GOT3 (cell line): ENCODE results near the gene LMTK3.
"Not testable (repeated sequence)": the region's sequence is repeated elsewhere in the genome, so short reads cannot be mapped to it uniquely, and the experiment has no call there.

ENCODE experiments used
- DNase-seq: peaks from one replicate; lab custom pipeline; 2025; ENCODE audit warnings: mixed read lengths; lab: John Stamatoyannopoulos, UW

The LMTK3 gene

GRCh38 chr19:48506138-48506733 lies 5.4 kb downstream of the LMTK3 start:
- DNase-seq: no peak

GRCh38 chr19:48502350-48503018 lies 9.2 kb downstream of the LMTK3 start:
- no peak for DNase-seq

- no peak for DNase-seq
Measured at GRCh38 chr19:48501494-48502349, 9.9 kb downstream of the LMTK3 start.

GRCh38 chr19:48500830-48501493 lies 10.7 kb downstream of the LMTK3 start:
- no peak for DNase-seq

DNA sequence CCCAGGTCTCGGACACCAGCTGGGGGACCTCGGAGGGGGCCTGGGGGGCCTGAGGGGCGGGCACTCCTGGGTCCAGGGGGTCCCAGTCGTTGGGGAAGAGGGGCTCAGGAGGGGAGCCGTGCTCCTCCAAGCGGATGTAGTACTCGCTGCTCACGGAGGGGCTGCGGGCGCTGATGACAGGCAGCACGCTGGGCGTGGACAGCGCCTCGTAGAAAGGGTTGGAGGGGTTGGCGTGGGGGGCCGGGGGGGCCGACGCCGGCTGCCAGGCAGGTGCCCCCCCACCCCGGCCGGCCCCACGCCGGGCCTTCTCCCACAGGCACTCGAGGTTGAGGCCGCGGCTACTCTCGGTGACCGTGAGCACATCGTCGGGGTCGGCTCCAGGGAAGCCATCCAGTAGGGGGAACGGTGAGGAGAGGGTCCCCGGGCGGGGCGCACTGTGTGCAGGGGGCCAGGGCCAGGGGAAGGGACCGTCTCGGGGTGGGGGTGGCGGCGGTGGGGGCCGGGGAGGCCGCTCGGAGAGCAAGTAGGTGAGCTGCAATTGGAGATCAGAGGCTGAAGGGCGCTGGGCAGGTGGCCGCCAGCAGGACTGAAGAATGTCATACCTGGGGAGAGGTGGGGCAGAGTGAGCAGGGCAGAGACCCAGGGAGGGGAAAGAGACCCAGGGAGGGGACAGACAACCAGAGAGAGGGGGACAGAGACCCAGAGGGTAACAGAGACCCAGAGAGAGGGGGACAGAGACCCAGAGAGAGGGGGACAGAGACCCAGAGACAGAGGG lies 12.1 kb downstream of the LMTK3 start:
- no peak for DNase-seq

DNA sequence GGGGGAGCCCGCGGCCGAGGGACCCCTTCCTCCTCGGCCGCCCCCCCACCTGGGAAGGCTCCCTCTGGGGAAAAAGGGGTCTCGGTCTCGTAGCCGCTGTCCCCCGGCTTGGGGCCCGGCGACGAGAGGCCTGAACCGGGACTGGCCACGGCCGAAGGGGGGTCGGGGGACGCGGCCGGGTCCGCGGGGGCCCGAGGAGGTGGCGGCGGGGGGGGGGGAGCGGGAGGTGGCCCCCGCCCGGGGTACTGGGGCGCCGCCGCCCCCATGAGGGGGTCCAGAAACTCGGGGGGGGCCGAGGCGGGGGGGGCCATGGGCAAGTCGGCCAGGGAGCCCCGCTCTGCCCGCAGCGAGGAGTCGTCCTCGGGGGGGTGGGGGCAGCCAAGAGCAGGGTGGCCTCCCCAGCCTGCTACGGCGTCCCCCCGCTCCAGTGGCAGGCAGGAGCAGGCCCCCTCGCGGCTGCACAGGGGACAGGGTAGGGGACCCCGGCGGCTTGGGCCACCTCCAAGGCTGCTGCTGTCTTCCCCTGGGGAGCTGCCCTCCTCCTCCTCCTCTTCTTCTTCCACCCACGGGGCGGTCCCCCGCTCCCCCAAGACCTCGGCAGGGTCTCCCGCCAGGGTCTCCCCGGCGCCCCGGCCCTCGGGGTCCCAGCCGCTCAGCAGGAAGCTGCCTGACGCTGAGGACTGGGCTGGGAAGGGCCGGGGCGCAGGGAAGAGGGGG lies 12.9 kb downstream of the LMTK3 start:
- DNase-seq: no peak

- no peak for DNase-seq
Measured at GRCh38 chr19:48497728-48498594, 13.7 kb downstream of the LMTK3 start.

- no peak for DNase-seq
Measured at GRCh38 chr19:48496959-48497727, 14.5 kb downstream of the LMTK3 start.

DNA sequence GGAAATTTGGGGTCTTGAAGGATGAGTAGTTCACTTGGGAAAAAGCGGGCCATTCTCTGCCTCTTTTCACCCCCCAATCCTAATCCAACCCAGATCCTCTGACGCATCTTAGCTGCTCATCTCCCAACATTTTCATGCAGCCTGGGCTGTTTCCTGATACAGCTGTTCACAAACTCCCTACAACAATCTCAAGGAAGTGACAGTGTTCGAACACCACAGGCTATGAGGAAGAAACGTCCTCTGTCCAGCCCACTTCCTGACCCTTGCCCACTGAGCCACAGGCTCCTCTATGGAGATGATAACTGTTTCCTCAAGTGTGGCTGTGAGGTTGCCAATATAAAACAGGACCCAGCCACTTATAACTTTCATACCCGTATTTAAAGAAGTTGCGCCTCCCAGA lies 16.2 kb downstream of the LMTK3 start:
- DNase-seq: no peak

GRCh38 chr19:48493718-48494401 lies 17.8 kb downstream of the LMTK3 start:
- DNase-seq: no peak

- peak; percentile 86 for DNase-seq
Measured at GRCh38 chr19:48492925-48493717, 18.5 kb downstream of the LMTK3 start.

DNA sequence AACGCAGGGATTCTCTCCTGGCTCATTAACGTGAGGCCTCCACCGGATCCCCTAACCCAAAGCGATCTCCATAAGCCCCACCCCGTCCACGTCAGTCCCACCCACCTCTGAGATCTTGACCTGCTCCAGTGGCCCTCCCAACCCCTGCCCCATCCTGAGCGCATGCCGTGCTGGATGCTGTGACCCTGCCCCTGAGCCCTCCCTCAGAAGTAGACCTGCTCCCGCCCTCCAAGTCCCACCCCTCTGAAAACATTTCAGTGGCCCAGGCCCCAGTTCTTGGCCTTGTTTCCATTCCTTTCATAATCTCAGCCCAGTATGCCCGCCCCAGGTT lies 19.9 kb downstream of the LMTK3 start:
- DNase-seq: no peak

DNA sequence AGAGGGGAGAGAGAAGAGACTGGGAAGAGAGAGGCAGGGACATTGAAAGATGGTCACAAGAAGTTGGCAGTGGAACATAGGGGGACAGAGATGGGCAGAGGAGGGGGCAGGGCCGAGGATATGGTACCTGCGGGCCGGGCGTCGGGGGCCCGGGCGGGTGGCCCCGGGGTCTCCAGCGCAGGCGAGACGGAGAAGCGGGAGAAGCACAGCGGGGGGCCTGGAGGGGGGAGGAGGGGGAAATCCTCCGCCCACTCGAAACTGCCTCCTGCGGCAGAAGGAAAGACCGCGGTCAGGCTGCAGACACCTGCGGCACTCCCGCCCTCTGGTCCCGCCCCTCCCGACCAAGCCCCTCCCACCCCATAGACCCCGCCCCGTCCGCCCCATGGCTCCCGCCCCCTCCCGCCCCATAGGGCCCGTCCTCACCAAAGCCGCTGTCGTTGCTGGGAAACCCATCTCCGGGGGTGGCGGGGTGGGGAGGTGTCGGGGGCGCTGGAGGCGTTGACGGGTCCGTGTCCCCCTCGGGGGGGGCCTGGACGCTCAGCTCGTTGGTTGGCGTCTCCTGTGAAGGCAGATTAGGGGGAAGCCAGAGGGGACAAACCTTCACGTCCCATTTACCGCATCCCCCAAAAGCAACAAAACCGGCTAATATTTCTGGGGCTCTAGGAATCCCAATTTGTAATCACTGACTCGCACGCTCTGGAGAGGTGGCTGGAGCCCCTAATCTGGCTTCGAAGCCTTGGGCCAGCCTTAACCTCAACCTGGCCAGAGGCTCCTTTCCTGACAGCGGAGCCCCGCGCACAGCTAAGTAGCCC lies 20.4 kb downstream of the LMTK3 start:
- DNase-seq: no peak

- peak; percentile 29 for DNase-seq
Measured at GRCh38 chr19:48489608-48490216, 21.9 kb downstream of the LMTK3 start.

DNA sequence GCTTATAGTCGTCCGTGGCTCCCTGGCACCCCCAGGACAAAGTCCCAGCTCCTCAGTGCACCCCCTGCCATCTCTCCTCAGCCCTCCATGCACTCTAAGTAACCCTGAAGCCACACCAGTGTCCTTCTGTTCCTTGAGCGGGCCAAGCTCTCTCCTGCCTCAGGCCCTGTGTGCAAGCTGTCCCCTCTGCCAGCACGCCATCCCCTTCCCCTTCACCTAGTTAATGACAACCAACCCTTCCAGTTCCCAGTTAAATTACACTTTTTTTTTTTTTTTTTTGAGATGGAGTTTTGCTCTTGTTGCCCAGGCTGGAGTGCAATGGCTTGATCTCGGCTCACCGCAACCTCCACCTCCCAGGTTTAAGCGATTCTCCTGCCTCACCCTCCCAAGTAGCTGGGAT lies 23.2 kb downstream of the LMTK3 start:
- not testable (repeated sequence) for DNase-seq

- DNase-seq: peak; percentile 43
Measured at GRCh38 chr19:48487948-48488347, 23.7 kb downstream of the LMTK3 start.

GRCh38 chr19:48487544-48487943 lies 24.1 kb downstream of the LMTK3 start:
- DNase-seq: no peak
